ENCODE measurements around the gene SDHA. TPM values are rescaled to one million over a fixed set of nuclear protein-coding genes. Genes with fewer than 3 reads are reported as not detected.
"Not testable (repeated sequence)": the region's sequence is repeated elsewhere in the genome, so short reads cannot be mapped to it uniquely, and the experiment has no call there.

Gene SDHA
- total and polyA plus RNA-seq, 9 of the 15 experiments (the other 6 are each of a cell fraction or from before 2014, with no cell fraction given): 82.9 to 191 (median 130) TPM

GRCh38 chr5:296954-297353 lies 78.8 kb downstream of the SDHA start:
- intact Hi-C loops (cut with micrococcal nuclease); BruUV-seq (replicated peaks); H3K4me1 ChIP-seq (replicated peaks in 1 of 2; ENCODE audit: control insufficient read depth in 2 of 2, insufficient read depth in 2 of 2, low read length in 2 of 2); CTCF ChIA-PET (ENCODE audit: low intra/inter-chr PET ratio); H3K36me3 ChIP-seq (ENCODE audit: control insufficient read depth, insufficient read depth, low read length); FAIRE-seq; H3K9ac ChIP-seq (ENCODE audit: insufficient read depth in 1 of 2, low read depth in 2 of 2, low read length in 2 of 2); H3K27ac ChIP-seq (ENCODE audit: extremely low read depth, low read depth, low read length); H2AFZ ChIP-seq (ENCODE audit: low read depth, low read length); H3K79me2 ChIP-seq (ENCODE audit: control insufficient read depth, insufficient read depth, low read length); H3K27me3 ChIP-seq (ENCODE audit: control insufficient read depth in 2 of 2, insufficient read depth in 2 of 2, low read length in 2 of 2); H3K4me2 ChIP-seq (ENCODE audit: insufficient read depth, low read length); POLR2A ChIA-PET; H3K9me1 ChIP-seq (ENCODE audit: control insufficient read depth, insufficient read depth, low read length); H3K9me3 ChIP-seq (replicated peaks; ENCODE audit: control insufficient read depth, insufficient read depth, low read depth, low read length); H4K20me1 ChIP-seq (replicated peaks; ENCODE audit: control insufficient read depth, insufficient read depth, low read length); DNase-seq (ENCODE audit: extremely low read depth in 1 of 4, low spot score in 3 of 4); H3K4me3 ChIP-seq; in situ Hi-C loops (cut with MboI): not testable (repeated sequence)
- WGBS (ENCODE audit: insufficient coverage, low coverage, missing lambda C conversion rate): 57% methylated on average over 14 of the region's 16 CpGs
- TF ChIP-seq ESRRA (IDR thresholded peaks at IDR 0.05; ENCODE audit: borderline replicate concordance, low read depth): peak; percentile 43; the same call in 1 of the 2 replicates
- TF ChIP-seq FOXA3 (CRISPR knock-in tag; conservative IDR thresholded peaks at IDR 0.05 in 1 of 2, IDR thresholded peaks at IDR 0.05 in 1 of 2): peak in 1 of 2 experiments; percentile 58; a peak in 2 of 4 replicates
- TF ChIP-seq KDM1A (IDR thresholded peaks at IDR 0.05): peak; percentile 51 to 69; a peak in 3 of 4 replicates
- peak; percentile 26; the same call in 1 of the 2 replicates for TF ChIP-seq TCF3 (CRISPR knock-in tag; IDR thresholded peaks at IDR 0.05)
- 0 out of 4 replicates have a peak, but pooled peaks of 1 of the 2 experiments have one; percentile 34 for TF ChIP-seq HDAC1 (IDR thresholded peaks at IDR 0.05)
- TF ChIP-seq RCOR1 (IDR thresholded peaks at IDR 0.05; ENCODE audit: borderline replicate concordance in 1 of 2, low read depth in 2 of 2, low read length in 2 of 2): peak in 1 of 2 experiments; percentile 35; a peak in 1 of 4 replicates
- 0 out of 2 replicates have a peak, but pooled peaks have one; percentile 15 for TF ChIP-seq CBFA2T3 (IDR thresholded peaks at IDR 0.05)
- TF ChIP-seq, protein P1, sequence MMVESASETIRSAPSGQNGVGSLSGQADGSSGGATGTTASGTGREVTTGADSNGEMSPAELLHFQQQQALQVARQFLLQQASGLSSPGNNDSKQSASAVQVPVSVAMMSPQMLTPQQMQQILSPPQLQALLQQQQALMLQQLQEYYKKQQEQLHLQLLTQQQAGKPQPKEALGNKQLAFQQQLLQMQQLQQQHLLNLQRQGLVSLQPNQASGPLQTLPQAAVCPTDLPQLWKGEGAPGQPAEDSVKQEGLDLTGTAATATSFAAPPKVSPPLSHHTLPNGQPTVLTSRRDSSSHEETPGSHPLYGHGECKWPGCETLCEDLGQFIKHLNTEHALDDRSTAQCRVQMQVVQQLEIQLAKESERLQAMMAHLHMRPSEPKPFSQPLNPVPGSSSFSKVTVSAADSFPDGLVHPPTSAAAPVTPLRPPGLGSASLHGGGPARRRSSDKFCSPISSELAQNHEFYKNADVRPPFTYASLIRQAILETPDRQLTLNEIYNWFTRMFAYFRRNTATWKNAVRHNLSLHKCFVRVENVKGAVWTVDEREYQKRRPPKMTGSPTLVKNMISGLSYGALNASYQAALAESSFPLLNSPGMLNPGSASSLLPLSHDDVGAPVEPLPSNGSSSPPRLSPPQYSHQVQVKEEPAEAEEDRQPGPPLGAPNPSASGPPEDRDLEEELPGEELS (CRISPR knock-in tag; IDR thresholded peaks at IDR 0.05; ENCODE audit: borderline replicate concordance): 0 out of 2 replicates have a peak, but pooled peaks have one; percentile 40
- ATAC-seq: peak; percentile 37; the same call in 1 of the 3 replicates

GRCh38 chr5:297448-297847 lies 79.3 kb downstream of the SDHA start:
- POLR2A ChIA-PET; H3K9ac ChIP-seq (ENCODE audit: insufficient read depth in 1 of 2, low read depth in 2 of 2, low read length in 2 of 2); H3K9me1 ChIP-seq (ENCODE audit: control insufficient read depth, insufficient read depth, low read length); FAIRE-seq; CTCF ChIA-PET (ENCODE audit: low intra/inter-chr PET ratio); H4K20me1 ChIP-seq (replicated peaks; ENCODE audit: control insufficient read depth, insufficient read depth, low read length); H3K9me3 ChIP-seq (replicated peaks; ENCODE audit: control insufficient read depth, insufficient read depth, low read depth, low read length); ATAC-seq; in situ Hi-C loops (cut with MboI); H3K27ac ChIP-seq (ENCODE audit: extremely low read depth, low read depth, low read length); DNase-seq (ENCODE audit: extremely low read depth in 1 of 4, low spot score in 3 of 4); H3K4me2 ChIP-seq (ENCODE audit: insufficient read depth, low read length); H3K4me3 ChIP-seq; H3K79me2 ChIP-seq (ENCODE audit: control insufficient read depth, insufficient read depth, low read length); H2AFZ ChIP-seq (ENCODE audit: low read depth, low read length); intact Hi-C loops (cut with micrococcal nuclease); H3K36me3 ChIP-seq (ENCODE audit: control insufficient read depth, insufficient read depth, low read length); BruUV-seq (replicated peaks); H3K4me1 ChIP-seq (replicated peaks in 1 of 2; ENCODE audit: control insufficient read depth in 2 of 2, insufficient read depth in 2 of 2, low read length in 2 of 2); H3K27me3 ChIP-seq (ENCODE audit: control insufficient read depth in 2 of 2, insufficient read depth in 2 of 2, low read length in 2 of 2): not testable (repeated sequence)
- WGBS (ENCODE audit: insufficient coverage, low coverage, missing lambda C conversion rate): 83% methylated on average over 6 of the region's 6 CpGs

All from K562 (cell line).